ENCODE results near the gene C3orf18. TPM values are rescaled to one million over a fixed set of nuclear protein-coding genes. Genes with fewer than 3 reads are reported as not detected.

C3orf18 gene
- total RNA-seq, 2 experiments from 2014 or later = 53.2 to 58.4 TPM

- H3K36me3 Mint-ChIP-seq = no peaks in the 10 kb centered on the region
- no peak overlapping the region for H3K4me3 Mint-ChIP-seq
- no peaks in the 10 kb centered on the region for H3K4me1 Mint-ChIP-seq
- H3K27me3 Mint-ChIP-seq = peaks cover 35% of the 10 kb centered on the region
- ATAC-seq (ENCODE audit: low read depth) (no peak), DNase-seq (no peak)
- H3K9me3 Mint-ChIP-seq = no peaks in the 10 kb centered on the region
- H3K27ac Mint-ChIP-seq = no peak overlapping the region
- POLR2A ChIA-PET = no interaction called here
Observed at GRCh38 chr3:50532062-50532705, 35.4 kb downstream of the C3orf18 start.

- POLR2A ChIA-PET = no interaction called here
- H3K4me3 Mint-ChIP-seq = no peak overlapping the region
Observed at GRCh38 chr3:50531201-50531600, 36.3 kb downstream of the C3orf18 start.

GRCh38 chr3:50530001-50530970, 37.3 kb downstream of the C3orf18 start:
- Mint-ChIP-seq H3K27ac (no peak overlapping the region), H3K36me3 (no peaks in the 10 kb centered on the region), H3K4me3 (no peak overlapping the region), H3K4me1 (peaks cover 6% of the 10 kb centered on the region), H3K9me3 (no peaks in the 10 kb centered on the region), H3K27me3 (peaks cover 32% of the 10 kb centered on the region)
- DNase-seq = no peak
- ATAC-seq (ENCODE audit: low read depth) = no peak
- POLR2A ChIA-PET = no interaction called here

More at GRCh38 chr3:50531201-50531600, 36.3 kb downstream of the C3orf18 start:
- no peaks in the 10 kb centered on the region for H3K9me3 Mint-ChIP-seq
- H3K27me3 Mint-ChIP-seq = peaks cover 32% of the 10 kb centered on the region
- H3K4me1 Mint-ChIP-seq = peaks cover 1% of the 10 kb centered on the region
- ATAC-seq (ENCODE audit: low read depth) (no peak), DNase-seq (no peak)
- H3K27ac Mint-ChIP-seq = no peak overlapping the region
- H3K36me3 Mint-ChIP-seq = no peaks in the 10 kb centered on the region

GRCh38 chr3:50525987-50526386, 41.6 kb downstream of the C3orf18 start:
- ATAC-seq (ENCODE audit: low read depth) (peak; percentile 94), DNase-seq (peak; percentile 76)
- no peak overlapping the region for H3K27ac Mint-ChIP-seq
- no peak overlapping the region for H3K4me3 Mint-ChIP-seq
- POLR2A ChIA-PET = no interaction called here
- peaks cover 6% of the 10 kb centered on the region for H3K4me1 Mint-ChIP-seq
- no peaks in the 10 kb centered on the region for H3K36me3 Mint-ChIP-seq
- no peaks in the 10 kb centered on the region for H3K9me3 Mint-ChIP-seq
- H3K27me3 Mint-ChIP-seq = peaks cover 12% of the 10 kb centered on the region

GRCh38 chr3:50525191-50525910, 42.2 kb downstream of the C3orf18 start:
- peaks cover 8% of the 10 kb centered on the region for H3K27me3 Mint-ChIP-seq
- peaks cover 6% of the 10 kb centered on the region for H3K4me1 Mint-ChIP-seq
- no peaks in the 10 kb centered on the region for H3K36me3 Mint-ChIP-seq
- H3K9me3 Mint-ChIP-seq = no peaks in the 10 kb centered on the region
- DNase-seq = no peak
- ATAC-seq (ENCODE audit: low read depth) = no peak
- no peak overlapping the region for H3K27ac Mint-ChIP-seq
- no peak overlapping the region for H3K4me3 Mint-ChIP-seq
- POLR2A ChIA-PET = no interaction called here

- DNase-seq = no peak
- Mint-ChIP-seq H3K4me1 (peaks cover 6% of the 10 kb centered on the region), H3K27ac (no peak overlapping the region), H3K4me3 (no peak overlapping the region), H3K27me3 (peaks cover 4% of the 10 kb centered on the region), H3K36me3 (no peaks in the 10 kb centered on the region), H3K9me3 (no peaks in the 10 kb centered on the region)
- POLR2A ChIA-PET = no interaction called here
- no peak for ATAC-seq (ENCODE audit: low read depth)
Observed at GRCh38 chr3:50524746-50525145, 42.8 kb downstream of the C3orf18 start.

GRCh38 chr3:50523279-50523811, 44.2 kb downstream of the C3orf18 start:
- ATAC-seq (ENCODE audit: low read depth) (no peak), DNase-seq (no peak)
- no peaks in the 10 kb centered on the region for H3K36me3 Mint-ChIP-seq
- H3K9me3 Mint-ChIP-seq = no peaks in the 10 kb centered on the region
- no peaks in the 10 kb centered on the region for H3K27me3 Mint-ChIP-seq
- POLR2A ChIA-PET = no interaction called here
- H3K4me1 Mint-ChIP-seq = peaks cover 10% of the 10 kb centered on the region
- no peak overlapping the region for H3K4me3 Mint-ChIP-seq
- H3K27ac Mint-ChIP-seq = no peak overlapping the region

GRCh38 chr3:50521572-50521971, 46.0 kb downstream of the C3orf18 start:
- H3K4me1 Mint-ChIP-seq = peaks cover 10% of the 10 kb centered on the region
- POLR2A ChIA-PET = no interaction called here
- no peaks in the 10 kb centered on the region for H3K36me3 Mint-ChIP-seq
- DNase-seq (no peak), ATAC-seq (ENCODE audit: low read depth) (no peak)
- peaks cover 1% of the 10 kb centered on the region for H3K27me3 Mint-ChIP-seq
- H3K4me3 Mint-ChIP-seq = no peak overlapping the region
- H3K9me3 Mint-ChIP-seq = no peaks in the 10 kb centered on the region
- no peak overlapping the region for H3K27ac Mint-ChIP-seq

GRCh38 chr3:50520849-50521248, 46.7 kb downstream of the C3orf18 start:
- Mint-ChIP-seq H3K4me1 (peaks cover 9% of the 10 kb centered on the region), H3K27me3 (peaks cover 4% of the 10 kb centered on the region), H3K9me3 (no peaks in the 10 kb centered on the region), H3K27ac (peak overlapping the region; percentile 17), H3K4me3 (no peak overlapping the region), H3K36me3 (no peaks in the 10 kb centered on the region)
- DNase-seq (no peak), ATAC-seq (ENCODE audit: low read depth) (no peak)
- POLR2A ChIA-PET = no interaction called here

- POLR2A ChIA-PET = no interaction called here
- peaks cover 9% of the 10 kb centered on the region for H3K27me3 Mint-ChIP-seq
- no peaks in the 10 kb centered on the region for H3K36me3 Mint-ChIP-seq
- ATAC-seq (ENCODE audit: low read depth) (peak; percentile 82), DNase-seq (peak; percentile 79)
- H3K4me3 Mint-ChIP-seq = no peak overlapping the region
- H3K27ac Mint-ChIP-seq = no peak overlapping the region
- peaks cover 6% of the 10 kb centered on the region for H3K4me1 Mint-ChIP-seq
- no peaks in the 10 kb centered on the region for H3K9me3 Mint-ChIP-seq
Observed at GRCh38 chr3:50519471-50520089, 48.0 kb downstream of the C3orf18 start.

- Mint-ChIP-seq H3K4me1 (peaks cover 6% of the 10 kb centered on the region), H3K27me3 (peaks cover 11% of the 10 kb centered on the region), H3K4me3 (no peak overlapping the region), H3K27ac (no peak overlapping the region), H3K9me3 (no peaks in the 10 kb centered on the region), H3K36me3 (no peaks in the 10 kb centered on the region)
- no peak for ATAC-seq (ENCODE audit: low read depth)
- POLR2A ChIA-PET = interaction anchor here (0.7 kb wide), 1 partner anchor 54 kb away, joined by 4 read pairs; no protein-coding TSS in a partner anchor
- no peak for DNase-seq
Observed at GRCh38 chr3:50518436-50518835, 49.1 kb downstream of the C3orf18 start.

- Mint-ChIP-seq H3K27me3 (peaks cover 11% of the 10 kb centered on the region), H3K4me3 (no peak overlapping the region), H3K27ac (no peak overlapping the region), H3K4me1 (peaks cover 6% of the 10 kb centered on the region), H3K9me3 (no peaks in the 10 kb centered on the region), H3K36me3 (no peaks in the 10 kb centered on the region)
- no peak for DNase-seq
- no peak for ATAC-seq (ENCODE audit: low read depth)
- POLR2A ChIA-PET = interaction anchor here (0.7 to 1.3 kb wide), 2 partner anchors 54 to 94 kb away, joined by 3 to 4 read pairs; partner anchors contain the start of gene CISH
Observed at GRCh38 chr3:50517721-50518206, 49.8 kb downstream of the C3orf18 start.
